SK-N-SH (cell line): ENCODE measurements around the gene HLA-DRB1.

Experiments used
- CHD2 ChIP-seq: fragments of 150-350 bp; IDR thresholded peaks from 2 replicates; pipeline ENCODE4 v1.6.1; 2018; ENCODE audit warnings: low read length; ENCODE audit not compliant: partially characterized antibody
- CTCF ChIP-seq: fragments of 200-600 bp; sonication (generic); IDR thresholded peaks from 2 replicates; pipeline ENCODE4 v1.6.1; 2017; ENCODE audit warnings: antibody characterized with exemption, mild to moderate bottlenecking, moderate library complexity
- EP300 ChIP-seq, 2 experiments: IDR thresholded peaks; 2 replicates each; pipeline versions ENCODE4 v1.4.0 to v1.6.1; 2012; ENCODE audit warnings: borderline replicate concordance in 1 of 2, low read depth in 1 of 2, low read length in 1 of 2
- JUND ChIP-seq: IDR thresholded peaks from 2 replicates; pipeline ENCODE4 v1.4.0; 2012
- TAF1 ChIP-seq: IDR thresholded peaks from 2 replicates; pipeline ENCODE4 v1.6.1; 2012; ENCODE audit warnings: low read depth, mild to moderate bottlenecking, low read length, moderate library complexity, borderline replicate concordance
- TF ChIP-seq, protein P1 (sequence below): fragments of 150-350 bp; IDR thresholded peaks from 2 replicates; pipeline ENCODE4 v1.6.1; 2017; ENCODE audit warnings: antibody characterized with exemption, low read length, low read depth, borderline replicate concordance

- TF ChIP-seq CTCF: no peak
- no peak for TF ChIP-seq EP300 (IDR thresholded peaks at IDR 0.05; ENCODE audit: borderline replicate concordance in 1 of 2, low read depth in 1 of 2, low read length in 1 of 2)
- TF ChIP-seq, protein P1, sequence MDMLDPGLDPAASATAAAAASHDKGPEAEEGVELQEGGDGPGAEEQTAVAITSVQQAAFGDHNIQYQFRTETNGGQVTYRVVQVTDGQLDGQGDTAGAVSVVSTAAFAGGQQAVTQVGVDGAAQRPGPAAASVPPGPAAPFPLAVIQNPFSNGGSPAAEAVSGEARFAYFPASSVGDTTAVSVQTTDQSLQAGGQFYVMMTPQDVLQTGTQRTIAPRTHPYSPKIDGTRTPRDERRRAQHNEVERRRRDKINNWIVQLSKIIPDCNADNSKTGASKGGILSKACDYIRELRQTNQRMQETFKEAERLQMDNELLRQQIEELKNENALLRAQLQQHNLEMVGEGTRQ: no peak
- TF ChIP-seq CHD2: no peak
- no peak for TF ChIP-seq JUND
- no peak for TF ChIP-seq TAF1
Observed at GRCh38 chr6:32597024-32597423, 7.4 kb upstream of the HLA-DRB1 start.
